ENCODE measurements around the gene OSBPL2.

Gene OSBPL2

DNA sequence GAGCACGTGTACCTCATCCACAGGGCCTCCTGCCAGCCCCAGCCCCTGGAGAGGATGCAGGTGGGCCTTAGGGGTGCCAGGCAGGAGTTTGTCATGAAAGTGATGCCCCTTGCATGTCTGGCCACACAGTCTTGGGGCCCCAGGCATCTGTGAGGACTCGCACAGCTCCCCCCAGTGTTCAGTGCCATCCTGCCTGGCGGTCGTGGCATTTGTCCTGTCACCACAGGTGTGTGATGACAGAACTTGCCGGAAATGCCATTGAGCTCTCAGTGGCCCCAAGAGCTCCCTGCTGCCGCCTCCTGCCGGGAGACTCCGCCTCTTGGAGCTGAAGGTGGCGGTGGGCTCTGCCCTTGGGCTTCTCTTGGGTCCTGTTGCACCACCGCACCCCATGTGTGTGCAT lies 33.9 kb downstream of the OSBPL2 start:
- Histone ChIP-seq H2BK120ac (ENCODE audit: low read depth, low read length) (no peak overlapping the region), H3K36me3 (ENCODE audit: control insufficient read depth, insufficient read depth, low read length) (peaks cover 1% of the 10 kb centered on the region), H3K79me2 (ENCODE audit: control insufficient read depth, insufficient read depth, low read length) (no peaks in the 10 kb centered on the region), H4K5ac (ENCODE audit: low read length) (no peak overlapping the region), H2BK15ac (replicated peaks; ENCODE audit: low read depth) (no peak overlapping the region), H3K9ac (ENCODE audit: low read length) (no peak overlapping the region), H2BK5ac (ENCODE audit: low read length) (no peak overlapping the region), H3K4me1 (ENCODE audit: control insufficient read depth, low read depth, low read length) (no peaks in the 10 kb centered on the region), H3K4me2 (ENCODE audit: low read length) (no peak overlapping the region), H4K8ac (ENCODE audit: low read depth, low read length) (no peak overlapping the region), H3K56ac (ENCODE audit: low read length) (no peak overlapping the region), H3K4ac (ENCODE audit: low read depth, low read length) (no peak overlapping the region), H3K79me1 (ENCODE audit: low read length) (no peaks in the 10 kb centered on the region), H3K23ac (ENCODE audit: low read length) (no peak overlapping the region), H2AK5ac (ENCODE audit: low read length) (no peak overlapping the region), H3K27ac (ENCODE audit: low read depth, low read length) (no peak overlapping the region), H3K18ac (ENCODE audit: low read length) (no peak overlapping the region), H3K4me3 (ENCODE audit: low read length) (no peak overlapping the region), H3K27me3 (ENCODE audit: insufficient read depth, low read length, poor library complexity) (no peaks in the 10 kb centered on the region)
- DNase-seq = peak; percentile 34
- no CpG with 5 or more reads among the region's 10 CpGs for WGBS (ENCODE audit: extremely low coverage, insufficient coverage, low lambda C conversion rate)

DNA sequence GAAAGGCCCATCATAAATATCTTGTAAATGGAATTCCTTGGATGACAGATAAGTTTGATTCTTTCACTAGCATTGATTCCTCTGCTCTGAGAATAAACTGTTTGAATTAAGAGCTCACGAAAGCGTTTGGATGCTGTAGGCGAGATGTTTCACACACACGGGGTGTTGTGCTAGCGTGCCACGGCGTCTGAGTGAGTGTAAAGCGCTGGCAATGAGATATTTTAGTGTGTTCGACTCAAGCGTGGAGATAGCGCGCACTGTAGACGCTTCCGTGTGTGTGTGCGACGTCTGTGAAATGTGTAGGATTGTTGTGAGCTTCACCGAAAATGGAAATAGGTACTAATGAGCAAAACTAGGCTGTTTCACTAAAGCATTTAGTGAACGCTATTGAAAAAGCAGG lies 35.1 kb downstream of the OSBPL2 start:
- Histone ChIP-seq H2BK5ac (ENCODE audit: low read length) (no peak overlapping the region), H2AK5ac (ENCODE audit: low read length) (no peak overlapping the region), H3K27me3 (ENCODE audit: insufficient read depth, low read length, poor library complexity) (no peaks in the 10 kb centered on the region), H3K4me3 (ENCODE audit: low read length) (no peak overlapping the region), H4K5ac (ENCODE audit: low read length) (no peak overlapping the region), H3K4ac (ENCODE audit: low read depth, low read length) (no peak overlapping the region), H2BK120ac (ENCODE audit: low read depth, low read length) (no peak overlapping the region), H4K8ac (ENCODE audit: low read depth, low read length) (no peak overlapping the region), H3K36me3 (ENCODE audit: control insufficient read depth, insufficient read depth, low read length) (peaks cover 1% of the 10 kb centered on the region), H3K79me1 (ENCODE audit: low read length) (no peaks in the 10 kb centered on the region), H3K4me1 (ENCODE audit: control insufficient read depth, low read depth, low read length) (no peaks in the 10 kb centered on the region), H2BK15ac (replicated peaks; ENCODE audit: low read depth) (no peak overlapping the region), H3K9ac (ENCODE audit: low read length) (no peak overlapping the region), H3K56ac (ENCODE audit: low read length) (no peak overlapping the region), H3K18ac (ENCODE audit: low read length) (no peak overlapping the region), H3K23ac (ENCODE audit: low read length) (no peak overlapping the region), H3K79me2 (ENCODE audit: control insufficient read depth, insufficient read depth, low read length) (no peaks in the 10 kb centered on the region), H3K27ac (ENCODE audit: low read depth, low read length) (no peak overlapping the region), H3K4me2 (ENCODE audit: low read length) (no peak overlapping the region)
- DNase-seq = no peak
- no CpG with 5 or more reads among the region's 18 CpGs for WGBS (ENCODE audit: extremely low coverage, insufficient coverage, low lambda C conversion rate)

GRCh38 chr20:62274332-62274950 lies 36.1 kb downstream of the OSBPL2 start:
- Histone ChIP-seq H3K27ac (ENCODE audit: low read depth, low read length) (no peak overlapping the region), H3K9ac (ENCODE audit: low read length) (no peak overlapping the region), H3K18ac (ENCODE audit: low read length) (no peak overlapping the region), H3K4me3 (ENCODE audit: low read length) (no peak overlapping the region), H3K4me1 (ENCODE audit: control insufficient read depth, low read depth, low read length) (no peaks in the 10 kb centered on the region), H3K36me3 (ENCODE audit: control insufficient read depth, insufficient read depth, low read length) (peaks cover 4% of the 10 kb centered on the region), H2BK120ac (ENCODE audit: low read depth, low read length) (no peak overlapping the region), H3K23ac (ENCODE audit: low read length) (no peak overlapping the region), H3K27me3 (ENCODE audit: insufficient read depth, low read length, poor library complexity) (no peaks in the 10 kb centered on the region), H4K8ac (ENCODE audit: low read depth, low read length) (no peak overlapping the region), H3K56ac (ENCODE audit: low read length) (no peak overlapping the region), H2BK5ac (ENCODE audit: low read length) (no peak overlapping the region), H4K5ac (ENCODE audit: low read length) (no peak overlapping the region), H3K79me1 (ENCODE audit: low read length) (no peaks in the 10 kb centered on the region), H3K4me2 (ENCODE audit: low read length) (no peak overlapping the region), H2BK15ac (replicated peaks; ENCODE audit: low read depth) (no peak overlapping the region), H3K79me2 (ENCODE audit: control insufficient read depth, insufficient read depth, low read length) (no peaks in the 10 kb centered on the region), H3K4ac (ENCODE audit: low read depth, low read length) (no peak overlapping the region), H2AK5ac (ENCODE audit: low read length) (no peak overlapping the region)
- DNase-seq = no peak
- no CpG with 5 or more reads among the region's 13 CpGs for WGBS (ENCODE audit: extremely low coverage, insufficient coverage, low lambda C conversion rate)

DNA sequence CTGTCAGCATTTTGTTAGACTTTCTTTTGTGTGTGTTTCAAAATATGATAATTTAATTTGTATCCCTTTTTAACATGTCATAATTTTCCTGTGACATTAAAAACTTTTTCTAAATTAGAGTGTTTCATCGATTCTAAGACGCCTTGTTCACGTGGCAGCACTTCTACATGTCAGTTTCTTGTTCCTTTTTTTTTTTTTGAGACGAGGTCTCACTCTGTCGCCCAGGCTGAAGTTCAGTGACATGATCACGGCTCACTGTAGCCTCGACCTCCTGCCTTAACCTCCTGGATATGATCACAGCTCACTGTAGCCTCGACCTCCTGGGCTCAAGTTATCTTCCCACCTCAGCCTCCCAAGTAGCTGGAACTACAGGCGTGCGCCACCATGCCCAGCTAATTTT lies 36.9 kb downstream of the OSBPL2 start:
- H3K79me1 ChIP-seq (ENCODE audit: low read length) = no peaks in the 10 kb centered on the region
- no peak overlapping the region for H4K5ac ChIP-seq (ENCODE audit: low read length)
- no peak overlapping the region for H3K56ac ChIP-seq (ENCODE audit: low read length)
- no peak overlapping the region for H3K23ac ChIP-seq (ENCODE audit: low read length)
- H3K9ac ChIP-seq (ENCODE audit: low read length) = no peak overlapping the region
- no peak overlapping the region for H3K4ac ChIP-seq (ENCODE audit: low read depth, low read length)
- no peak overlapping the region for H2BK120ac ChIP-seq (ENCODE audit: low read depth, low read length)
- no peak overlapping the region for H3K27ac ChIP-seq (ENCODE audit: low read depth, low read length)
- H4K8ac ChIP-seq (ENCODE audit: low read depth, low read length) = no peak overlapping the region
- no CpG with 5 or more reads among the region's 10 CpGs for WGBS (ENCODE audit: extremely low coverage, insufficient coverage, low lambda C conversion rate)
- H2BK15ac ChIP-seq (replicated peaks; ENCODE audit: low read depth) = no peak overlapping the region
- no peak overlapping the region for H3K4me2 ChIP-seq (ENCODE audit: low read length)
- no peak overlapping the region for H3K18ac ChIP-seq (ENCODE audit: low read length)
- no peak overlapping the region for H2BK5ac ChIP-seq (ENCODE audit: low read length)
- no peak overlapping the region for H3K4me3 ChIP-seq (ENCODE audit: low read length)
- H3K79me2 ChIP-seq (ENCODE audit: control insufficient read depth, insufficient read depth, low read length) = no peaks in the 10 kb centered on the region
- no peaks in the 10 kb centered on the region for H3K4me1 ChIP-seq (ENCODE audit: control insufficient read depth, low read depth, low read length)
- DNase-seq = no peak
- no peak overlapping the region for H2AK5ac ChIP-seq (ENCODE audit: low read length)
- no peaks in the 10 kb centered on the region for H3K27me3 ChIP-seq (ENCODE audit: insufficient read depth, low read length, poor library complexity)
- H3K36me3 ChIP-seq (ENCODE audit: control insufficient read depth, insufficient read depth, low read length) = peaks cover 8% of the 10 kb centered on the region

DNA sequence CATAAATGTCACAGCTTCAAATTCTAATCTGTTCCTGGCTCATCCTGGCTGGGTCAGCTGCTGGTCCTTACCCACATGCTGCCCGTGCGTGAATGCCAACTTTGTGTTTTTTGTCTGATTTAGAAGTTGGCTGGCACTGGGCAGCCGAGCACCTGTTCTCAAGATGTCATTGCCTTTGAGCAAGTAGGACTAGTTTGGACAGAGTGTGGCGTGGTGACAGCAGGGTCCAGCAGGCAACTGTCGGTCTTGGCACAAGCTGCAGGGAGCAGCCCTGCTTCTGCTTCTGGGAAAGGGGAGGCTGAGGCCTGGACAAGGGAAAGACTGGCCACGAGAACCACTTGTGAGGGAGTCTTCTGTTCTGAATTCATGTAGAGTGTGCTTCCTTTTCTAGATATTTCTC lies 38.1 kb downstream of the OSBPL2 start:
- WGBS (ENCODE audit: extremely low coverage, insufficient coverage, low lambda C conversion rate) = no CpG with 5 or more reads among the region's 6 CpGs

DNA sequence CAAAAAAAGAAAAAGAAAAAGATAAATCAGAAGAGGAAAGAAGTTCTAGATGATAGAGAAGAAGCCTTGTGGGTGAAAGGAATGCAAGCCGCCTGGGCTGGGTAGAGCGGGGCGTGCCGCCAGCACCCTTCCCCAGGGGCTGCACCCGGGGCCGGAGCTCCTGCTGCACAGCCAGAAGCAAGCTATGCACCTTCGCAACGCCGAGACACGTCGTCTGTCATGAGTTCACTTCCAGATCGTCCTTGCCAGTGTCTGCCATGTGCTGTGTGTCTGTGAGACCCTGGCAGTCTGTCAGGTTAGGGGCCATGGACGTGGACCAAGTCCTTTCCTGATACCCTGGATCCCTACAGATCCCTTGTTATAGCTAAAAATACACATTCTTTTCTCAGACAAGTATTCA lies 38.9 kb downstream of the OSBPL2 start:
- H3K4me2 ChIP-seq (ENCODE audit: low read length) = no peak overlapping the region
- H3K23ac ChIP-seq (ENCODE audit: low read length) = no peak overlapping the region
- H2BK5ac ChIP-seq (ENCODE audit: low read length) = no peak overlapping the region
- no peak overlapping the region for H3K27ac ChIP-seq (ENCODE audit: low read depth, low read length)
- no peak overlapping the region for H4K8ac ChIP-seq (ENCODE audit: low read depth, low read length)
- no peaks in the 10 kb centered on the region for H3K79me2 ChIP-seq (ENCODE audit: control insufficient read depth, insufficient read depth, low read length)
- WGBS (ENCODE audit: extremely low coverage, insufficient coverage, low lambda C conversion rate) = no CpG with 5 or more reads among the region's 13 CpGs
- no peaks in the 10 kb centered on the region for H3K4me1 ChIP-seq (ENCODE audit: control insufficient read depth, low read depth, low read length)
- H3K4me3 ChIP-seq (ENCODE audit: low read length) = no peak overlapping the region
- H3K79me1 ChIP-seq (ENCODE audit: low read length) = no peaks in the 10 kb centered on the region
- no peak overlapping the region for H2BK120ac ChIP-seq (ENCODE audit: low read depth, low read length)
- no peak overlapping the region for H3K18ac ChIP-seq (ENCODE audit: low read length)
- no peak overlapping the region for H3K9ac ChIP-seq (ENCODE audit: low read length)
- H3K4ac ChIP-seq (ENCODE audit: low read depth, low read length) = no peak overlapping the region
- no peak overlapping the region for H2AK5ac ChIP-seq (ENCODE audit: low read length)
- H2BK15ac ChIP-seq (replicated peaks; ENCODE audit: low read depth) = no peak overlapping the region
- H3K27me3 ChIP-seq (ENCODE audit: insufficient read depth, low read length, poor library complexity) = no peaks in the 10 kb centered on the region
- H4K5ac ChIP-seq (ENCODE audit: low read length) = no peak overlapping the region
- H3K56ac ChIP-seq (ENCODE audit: low read length) = no peak overlapping the region
- DNase-seq = no peak
- peaks cover 14% of the 10 kb centered on the region for H3K36me3 ChIP-seq (ENCODE audit: control insufficient read depth, insufficient read depth, low read length)

More for the DNA sequence above, 38.1 kb downstream of the OSBPL2 start:
- Histone ChIP-seq H3K18ac (ENCODE audit: low read length) (no peak overlapping the region), H3K36me3 (ENCODE audit: control insufficient read depth, insufficient read depth, low read length) (peaks cover 11% of the 10 kb centered on the region), H3K23ac (ENCODE audit: low read length) (no peak overlapping the region), H3K56ac (ENCODE audit: low read length) (no peak overlapping the region), H3K4ac (ENCODE audit: low read depth, low read length) (no peak overlapping the region), H2AK5ac (ENCODE audit: low read length) (no peak overlapping the region), H2BK5ac (ENCODE audit: low read length) (no peak overlapping the region), H3K4me2 (ENCODE audit: low read length) (no peak overlapping the region), H3K4me3 (ENCODE audit: low read length) (no peak overlapping the region), H3K4me1 (ENCODE audit: control insufficient read depth, low read depth, low read length) (no peaks in the 10 kb centered on the region), H3K9ac (ENCODE audit: low read length) (no peak overlapping the region), H3K27me3 (ENCODE audit: insufficient read depth, low read length, poor library complexity) (no peaks in the 10 kb centered on the region), H3K79me2 (ENCODE audit: control insufficient read depth, insufficient read depth, low read length) (no peaks in the 10 kb centered on the region), H4K8ac (ENCODE audit: low read depth, low read length) (no peak overlapping the region), H2BK15ac (replicated peaks; ENCODE audit: low read depth) (no peak overlapping the region), H2BK120ac (ENCODE audit: low read depth, low read length) (no peak overlapping the region), H3K79me1 (ENCODE audit: low read length) (no peaks in the 10 kb centered on the region), H3K27ac (ENCODE audit: low read depth, low read length) (no peak overlapping the region), H4K5ac (ENCODE audit: low read length) (no peak overlapping the region)
- no peak for DNase-seq
